Testis (tissue), 2 donors: ENCODE results near the gene DHX35.

Experiments used
- POLR2A ChIP-seq: fragments of 450-650 bp; IDR thresholded peaks from one replicate; pipeline ENCODE4 v1.6.1; 2017; ENCODE audit warnings: antibody characterized with exemption, mild to moderate bottlenecking, moderate library complexity
- TF ChIP-seq, protein P1 (sequence below), 3 experiments: fragments of 450-650 bp in 2 of 3; fragments of 200-600 bp in 1 of 3; sonication (generic) in 1 of 3; IDR thresholded peaks; one replicate each; pipeline ENCODE4 v1.5.1; 2016 to 2019; ENCODE audit warnings: antibody characterized with exemption in 3 of 3, mild to moderate bottlenecking in 2 of 3, moderate library complexity in 1 of 3

- TF ChIP-seq, protein P1, sequence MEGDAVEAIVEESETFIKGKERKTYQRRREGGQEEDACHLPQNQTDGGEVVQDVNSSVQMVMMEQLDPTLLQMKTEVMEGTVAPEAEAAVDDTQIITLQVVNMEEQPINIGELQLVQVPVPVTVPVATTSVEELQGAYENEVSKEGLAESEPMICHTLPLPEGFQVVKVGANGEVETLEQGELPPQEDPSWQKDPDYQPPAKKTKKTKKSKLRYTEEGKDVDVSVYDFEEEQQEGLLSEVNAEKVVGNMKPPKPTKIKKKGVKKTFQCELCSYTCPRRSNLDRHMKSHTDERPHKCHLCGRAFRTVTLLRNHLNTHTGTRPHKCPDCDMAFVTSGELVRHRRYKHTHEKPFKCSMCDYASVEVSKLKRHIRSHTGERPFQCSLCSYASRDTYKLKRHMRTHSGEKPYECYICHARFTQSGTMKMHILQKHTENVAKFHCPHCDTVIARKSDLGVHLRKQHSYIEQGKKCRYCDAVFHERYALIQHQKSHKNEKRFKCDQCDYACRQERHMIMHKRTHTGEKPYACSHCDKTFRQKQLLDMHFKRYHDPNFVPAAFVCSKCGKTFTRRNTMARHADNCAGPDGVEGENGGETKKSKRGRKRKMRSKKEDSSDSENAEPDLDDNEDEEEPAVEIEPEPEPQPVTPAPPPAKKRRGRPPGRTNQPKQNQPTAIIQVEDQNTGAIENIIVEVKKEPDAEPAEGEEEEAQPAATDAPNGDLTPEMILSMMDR (IDR thresholded peaks at IDR 0.05): no peak
- no peak for TF ChIP-seq POLR2A
Measured at GRCh38 chr20:39044501-39044900, 82.4 kb downstream of the DHX35 start.
